ENCODE results near the gene PIK3CD.
"Not testable (repeated sequence)": the region's sequence is repeated elsewhere in the genome, so short reads cannot be mapped to it uniquely, and the experiment has no call there.

PIK3CD gene

GRCh38 chr1:9612871-9613624 lies 38.5 kb upstream of the PIK3CD start:
- H3K4me1 Mint-ChIP-seq, result no peaks in the 10 kb centered on the region
- H3K36me3 Mint-ChIP-seq, result no peaks in the 10 kb centered on the region
- H3K9me3 Mint-ChIP-seq, result no peaks in the 10 kb centered on the region
- H3K4me3 Mint-ChIP-seq, result no peak overlapping the region
- H3K27ac Mint-ChIP-seq, result no peak overlapping the region
- no peaks in the 10 kb centered on the region for H3K27me3 Mint-ChIP-seq

- no peaks in the 10 kb centered on the region for H3K27me3 Mint-ChIP-seq
- H3K4me1 Mint-ChIP-seq, result no peaks in the 10 kb centered on the region
- H3K36me3 Mint-ChIP-seq, result no peaks in the 10 kb centered on the region
- no peak overlapping the region for H3K4me3 Mint-ChIP-seq
- no peaks in the 10 kb centered on the region for H3K9me3 Mint-ChIP-seq
- no peak overlapping the region for H3K27ac Mint-ChIP-seq
Measured at GRCh38 chr1:9613625-9614299, 37.8 kb upstream of the PIK3CD start.

GRCh38 chr1:9615316-9616063 lies 36.0 kb upstream of the PIK3CD start:
- Mint-ChIP-seq H3K27ac (no peak overlapping the region), H3K4me3 (no peak overlapping the region), H3K27me3 (no peaks in the 10 kb centered on the region), H3K4me1 (no peaks in the 10 kb centered on the region), H3K9me3 (no peaks in the 10 kb centered on the region), H3K36me3 (no peaks in the 10 kb centered on the region)

GRCh38 chr1:9618909-9619679 lies 32.4 kb upstream of the PIK3CD start:
- H3K27ac Mint-ChIP-seq, result no peak overlapping the region
- no peaks in the 10 kb centered on the region for H3K36me3 Mint-ChIP-seq
- no peak overlapping the region for H3K4me3 Mint-ChIP-seq

GRCh38 chr1:9621032-9621431 lies 30.5 kb upstream of the PIK3CD start:
- no peaks in the 10 kb centered on the region for H3K27me3 Mint-ChIP-seq
- peaks cover 2% of the 10 kb centered on the region for H3K4me1 Mint-ChIP-seq
- H3K4me3 Mint-ChIP-seq, result no peak overlapping the region
- H3K9me3 Mint-ChIP-seq, result no peaks in the 10 kb centered on the region
- no peaks in the 10 kb centered on the region for H3K36me3 Mint-ChIP-seq
- no peak overlapping the region for H3K27ac Mint-ChIP-seq

More at GRCh38 chr1:9618909-9619679, 32.4 kb upstream of the PIK3CD start:
- H3K9me3 Mint-ChIP-seq, result no peaks in the 10 kb centered on the region
- H3K4me1 Mint-ChIP-seq, result no peaks in the 10 kb centered on the region
- no peaks in the 10 kb centered on the region for H3K27me3 Mint-ChIP-seq

- Mint-ChIP-seq H3K4me3 (no peak overlapping the region), H3K4me1 (peaks cover 23% of the 10 kb centered on the region), H3K27ac (no peak overlapping the region), H3K27me3 (no peaks in the 10 kb centered on the region), H3K36me3 (no peaks in the 10 kb centered on the region), H3K9me3 (no peaks in the 10 kb centered on the region)
Measured at GRCh38 chr1:9624081-9624480, 27.4 kb upstream of the PIK3CD start.

GRCh38 chr1:9625030-9625429 lies 26.5 kb upstream of the PIK3CD start:
- not testable (repeated sequence) for H3K27ac Mint-ChIP-seq, H3K9me3 Mint-ChIP-seq, H3K4me3 Mint-ChIP-seq, H3K27me3 Mint-ChIP-seq, H3K36me3 Mint-ChIP-seq
- H3K4me1 Mint-ChIP-seq, result peaks cover 33% of the 10 kb centered on the region

- Mint-ChIP-seq H3K4me3 (peak overlapping the region; percentile 85), H3K36me3 (no peaks in the 10 kb centered on the region), H3K4me1 (peaks cover 44% of the 10 kb centered on the region), H3K9me3 (no peaks in the 10 kb centered on the region), H3K27me3 (no peaks in the 10 kb centered on the region), H3K27ac (peak overlapping the region; percentile 88)
Measured at GRCh38 chr1:9626201-9626608, 25.3 kb upstream of the PIK3CD start.

GRCh38 chr1:9628541-9629444 lies 22.7 kb upstream of the PIK3CD start:
- H3K27ac Mint-ChIP-seq, result peak overlapping the region; percentile 94
- H3K27me3 Mint-ChIP-seq, result no peaks in the 10 kb centered on the region
- H3K36me3 Mint-ChIP-seq, result no peaks in the 10 kb centered on the region
- H3K4me3 Mint-ChIP-seq, result peak overlapping the region; percentile 90
- H3K4me1 Mint-ChIP-seq, result peaks cover 67% of the 10 kb centered on the region
- H3K9me3 Mint-ChIP-seq, result no peaks in the 10 kb centered on the region

GRCh38 chr1:9629445-9630201 lies 21.9 kb upstream of the PIK3CD start:
- H3K36me3 Mint-ChIP-seq, result no peaks in the 10 kb centered on the region
- H3K9me3 Mint-ChIP-seq, result no peaks in the 10 kb centered on the region
- H3K4me1 Mint-ChIP-seq, result peaks cover 72% of the 10 kb centered on the region
- H3K27me3 Mint-ChIP-seq, result no peaks in the 10 kb centered on the region
- peak overlapping the region; percentile 90 for H3K27ac Mint-ChIP-seq
- H3K4me3 Mint-ChIP-seq, result peak overlapping the region; percentile 90

GRCh38 chr1:9630331-9631111 lies 21.0 kb upstream of the PIK3CD start:
- Mint-ChIP-seq H3K27ac (peak overlapping the region; percentile 90), H3K4me3 (peak overlapping the region; percentile 90), H3K27me3 (no peaks in the 10 kb centered on the region), H3K9me3 (no peaks in the 10 kb centered on the region), H3K36me3 (peaks cover 3% of the 10 kb centered on the region), H3K4me1 (peaks cover 81% of the 10 kb centered on the region)

GRCh38 chr1:9631613-9632012 lies 19.9 kb upstream of the PIK3CD start:
- H3K27ac Mint-ChIP-seq, result peak overlapping the region; percentile 38
- peak overlapping the region; percentile 90 for H3K4me3 Mint-ChIP-seq
- no peaks in the 10 kb centered on the region for H3K9me3 Mint-ChIP-seq
- H3K27me3 Mint-ChIP-seq, result no peaks in the 10 kb centered on the region
- peaks cover 3% of the 10 kb centered on the region for H3K36me3 Mint-ChIP-seq
- peaks cover 85% of the 10 kb centered on the region for H3K4me1 Mint-ChIP-seq

GRCh38 chr1:9633493-9633892 lies 18.0 kb upstream of the PIK3CD start:
- H3K27me3 Mint-ChIP-seq, result no peaks in the 10 kb centered on the region
- H3K9me3 Mint-ChIP-seq, result no peaks in the 10 kb centered on the region
- peak overlapping the region; percentile 17 for H3K27ac Mint-ChIP-seq
- no peak overlapping the region for H3K4me3 Mint-ChIP-seq
- H3K36me3 Mint-ChIP-seq, result peaks cover 7% of the 10 kb centered on the region
- H3K4me1 Mint-ChIP-seq, result peaks cover 86% of the 10 kb centered on the region
